Measurements from ENCODE around the gene STRIP2. TPM values are rescaled to one million over a fixed set of nuclear protein-coding genes. Genes with fewer than 3 reads are reported as not detected.

The STRIP2 gene
- total RNA-seq, 1 experiment from 2014 or later: 10.8 TPM

- ATAC-seq: no peak
- BruUV-seq (replicated peaks): no TSS peak
- Histone ChIP-seq H3K4me1 (ENCODE audit: control insufficient read depth in 1 of 2, insufficient read depth in 2 of 2, low read length in 2 of 2) (peaks cover 12 to 36% of the 10 kb centered on the region in 2 experiments; a peak in 3 of 4 replicates), H3K4me3 (replicated peaks in 1 of 2; ENCODE audit: low read depth in 1 of 2, low read length in 2 of 2) (no peak overlapping the region), H4K20me1 (ENCODE audit: insufficient read depth) (no peaks in the 10 kb centered on the region), H3K4me2 (ENCODE audit: low read length) (no peak overlapping the region), H3K79me2 (ENCODE audit: insufficient read depth, low read length) (peaks cover 4% of the 10 kb centered on the region; the same call in 1 of the 2 replicates), H3K9ac (ENCODE audit: low read length) (no peak overlapping the region), H3K36me3 (ENCODE audit: control insufficient read depth in 1 of 2, insufficient read depth in 2 of 2, low read length in 2 of 2) (no peaks in the 10 kb centered on the region), H3K27ac (ENCODE audit: low read depth, low read length) (no peak overlapping the region), H3K27me3 (ENCODE audit: insufficient read depth, low read length) (no peaks in the 10 kb centered on the region), H3K9me3 (ENCODE audit: control insufficient read depth in 1 of 2, insufficient read depth in 1 of 2, low read depth in 1 of 2, low read length in 2 of 2) (no peaks in the 10 kb centered on the region), H2AFZ (ENCODE audit: low read depth, low read length, poor library complexity, severe bottlenecking) (no peak overlapping the region), H3K9me2 (ENCODE audit: insufficient read depth) (no peaks in the 10 kb centered on the region)
- TF ChIP-seq EGR1 (IDR thresholded peaks at IDR 0.05; ENCODE audit: low read depth): no peak
- TF ChIP-seq EZH2 (IDR thresholded peaks at IDR 0.05): no peak
- TF ChIP-seq ZNF274 (IDR thresholded peaks at IDR 0.05; ENCODE audit: low read depth, low read length): no peak
- TF ChIP-seq RAD21 (IDR thresholded peaks at IDR 0.05; ENCODE audit: low read depth): no peak
- no peak for TF ChIP-seq TCF7L2 (IDR thresholded peaks at IDR 0.05; ENCODE audit: borderline replicate concordance, extremely low read depth, insufficient read depth, insufficient read length)
- no peak for TF ChIP-seq FOSL1 (IDR thresholded peaks at IDR 0.05; ENCODE audit: low read depth)
- TF ChIP-seq EZH2phosphoT487 (IDR thresholded peaks at IDR 0.05; ENCODE audit: borderline replicate concordance): no peak
- TF ChIP-seq SIN3A (IDR thresholded peaks at IDR 0.05; ENCODE audit: low read depth): no peak
- no peak for TF ChIP-seq POLR2A (IDR thresholded peaks at IDR 0.05; ENCODE audit: borderline replicate concordance, extremely low read depth, insufficient read depth, insufficient read length)
- no peak for TF ChIP-seq CEBPB (IDR thresholded peaks at IDR 0.05; ENCODE audit: low read depth)
- TF ChIP-seq CBX3 (IDR thresholded peaks at IDR 0.05; ENCODE audit: low read depth): no peak
- TF ChIP-seq ZBTB33 (IDR thresholded peaks at IDR 0.05; ENCODE audit: extremely low read depth, insufficient replicate concordance, low read length): no peak
- no peak for TF ChIP-seq SP1 (IDR thresholded peaks at IDR 0.05; ENCODE audit: low read depth)
- TF ChIP-seq SRF (IDR thresholded peaks at IDR 0.05; ENCODE audit: low read depth): no peak
- ChIA-PET CTCF (no interaction called here), RAD21 (ENCODE audit: low non-redundant PET in 1 of 2, low total read pairs in 2 of 2, uncharacterized antibody in 2 of 2, unreplicated experiment in 2 of 2) (no interaction called here), POLR2A (no interaction called here)
- DNase-seq (ENCODE audit: low read depth, low spot score): no peak
- intact Hi-C loops (cut with micrococcal nuclease): no loop called here
Measured at GRCh38 chr7:129437190-129437589, 3.0 kb downstream of the STRIP2 start.
